GM21515 (cell line): ENCODE results near the gene GRM5.
"Not testable (repeated sequence)": the region's sequence is repeated elsewhere in the genome, so short reads cannot be mapped to it uniquely, and the experiment has no call there.

Experiments used
- ATAC-seq: cut with Tn5 transposase; IDR thresholded peaks from one replicate; pipeline ENCODE4 v1.9.1; 2021; ENCODE audit not compliant: unreplicated experiment

Gene GRM5

DNA sequence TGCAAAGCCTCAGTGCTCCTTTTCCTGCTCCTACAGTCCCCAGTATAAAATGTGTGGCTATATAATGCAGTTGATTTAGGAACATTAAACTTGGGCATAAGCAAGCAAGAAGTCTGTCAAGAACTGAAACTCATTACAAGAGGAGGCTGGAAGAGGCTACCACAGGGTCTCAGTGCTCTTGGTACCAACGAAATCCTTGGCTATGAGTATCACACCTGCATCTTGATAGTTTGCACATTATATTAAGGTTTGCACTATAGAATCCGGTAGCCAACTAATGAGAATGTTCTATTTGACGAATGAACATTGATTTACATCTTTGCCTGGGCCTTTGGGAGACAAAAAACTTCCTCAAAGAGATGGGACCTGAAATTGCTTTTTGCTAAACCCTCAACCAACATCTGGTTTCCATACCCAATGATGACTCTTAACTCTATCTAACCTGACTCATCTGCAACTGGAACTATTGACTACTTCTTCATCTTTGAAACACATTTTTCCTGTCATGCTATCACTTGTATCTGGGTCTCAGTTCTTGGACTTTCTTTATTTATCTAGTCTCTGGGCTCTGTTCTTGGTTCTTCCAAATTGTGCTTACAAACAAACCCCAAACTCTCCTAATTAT, 521.0 kb downstream of the GRM5 start:
- ATAC-seq, result peak; percentile 29

GRCh38 chr11:88543902-88544655, 521.7 kb downstream of the GRM5 start:
- ATAC-seq, result peak; percentile 99

GRCh38 chr11:88541006-88541405, 524.8 kb downstream of the GRM5 start:
- ATAC-seq, result no peak

GRCh38 chr11:88538098-88538497, 527.7 kb downstream of the GRM5 start:
- ATAC-seq, result no peak

GRCh38 chr11:88537613-88538012, 528.2 kb downstream of the GRM5 start:
- no peak for ATAC-seq

DNA sequence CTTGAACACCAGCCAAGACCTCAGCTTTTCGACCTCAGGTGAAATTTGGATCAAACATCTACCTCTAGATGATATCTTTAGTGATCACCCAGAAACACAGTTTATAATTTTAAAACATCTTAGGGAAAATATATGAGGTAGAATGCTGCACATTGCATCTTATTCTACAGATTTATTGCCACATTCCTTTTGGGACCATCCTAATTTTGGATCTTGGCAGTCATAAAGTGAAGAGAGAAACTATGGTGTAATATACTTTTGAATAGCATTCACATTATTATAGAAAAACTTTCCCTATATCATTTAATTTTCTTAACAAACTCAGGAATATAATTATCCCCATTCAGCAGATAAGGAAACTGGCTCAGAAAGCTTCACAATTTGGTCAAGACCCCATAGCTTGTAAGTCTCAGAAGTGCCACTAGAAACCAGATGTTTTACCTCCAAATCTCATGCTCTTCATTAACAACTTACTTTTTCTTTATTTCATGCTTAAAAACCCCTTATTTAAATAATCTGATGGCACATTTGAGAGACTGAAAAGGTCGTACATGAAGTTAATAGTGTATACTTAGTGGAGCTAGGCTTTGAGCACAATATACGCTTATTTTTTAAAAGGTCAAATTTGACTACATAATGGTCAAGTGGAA, 529.0 kb downstream of the GRM5 start:
- ATAC-seq, result no peak

DNA sequence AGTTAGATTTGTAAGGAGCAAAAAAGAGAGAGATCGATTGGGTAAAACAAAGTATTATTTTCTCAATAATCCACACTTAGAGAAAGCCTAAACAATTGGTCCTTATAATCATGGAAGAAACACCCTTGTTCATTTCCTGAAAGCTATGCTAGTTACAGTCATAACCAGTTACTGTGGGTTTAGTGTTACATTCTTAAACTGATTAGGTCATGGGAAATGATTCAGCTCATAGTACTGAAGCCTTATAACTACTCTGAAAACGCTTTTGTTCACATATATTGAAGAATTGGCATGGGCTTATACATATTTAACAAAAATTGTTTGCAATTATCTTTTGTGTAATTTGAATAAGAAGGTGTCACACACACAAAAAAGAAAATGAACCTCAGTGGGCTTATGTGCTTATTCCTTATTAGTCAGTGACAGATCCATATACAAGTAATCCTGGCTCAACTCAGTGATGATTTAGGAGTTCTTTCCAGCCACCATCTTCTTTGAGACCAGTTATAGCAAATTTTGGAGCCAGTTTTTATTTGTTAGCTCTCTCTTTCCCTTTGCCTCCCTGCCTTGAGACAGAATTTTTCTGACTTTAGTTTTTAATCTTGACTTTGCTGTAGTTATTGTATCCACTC, 529.8 kb downstream of the GRM5 start:
- ATAC-seq, result peak; percentile 66

- ATAC-seq, result no peak
Observed at GRCh38 chr11:88535266-88535665, 530.5 kb downstream of the GRM5 start.

DNA sequence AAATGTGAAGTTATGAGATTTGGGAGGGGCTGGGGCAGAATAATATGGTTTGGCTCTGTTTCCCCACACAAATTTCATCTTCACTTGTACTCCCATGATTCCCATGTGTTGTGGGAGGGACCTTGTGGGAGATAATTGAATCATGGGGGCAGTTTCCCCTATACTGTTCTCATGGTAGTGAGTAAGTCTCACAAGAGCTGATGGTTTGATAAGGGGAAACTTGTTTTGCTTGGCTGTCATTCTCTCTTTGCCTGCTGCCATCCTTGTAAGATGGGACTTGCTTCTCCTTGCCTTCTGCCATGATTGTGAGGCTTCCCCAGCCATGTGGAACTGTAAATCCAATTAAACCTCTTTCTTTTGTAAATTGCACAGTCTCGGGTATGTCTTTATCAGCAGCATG, 531.1 kb downstream of the GRM5 start:
- ATAC-seq, result not testable (repeated sequence)

- no peak for ATAC-seq
Observed at GRCh38 chr11:88534185-88534584, 531.6 kb downstream of the GRM5 start.

- ATAC-seq, result no peak
Observed at GRCh38 chr11:88533001-88533400, 532.8 kb downstream of the GRM5 start.

GRCh38 chr11:88531831-88532230, 534.0 kb downstream of the GRM5 start:
- no peak for ATAC-seq

DNA sequence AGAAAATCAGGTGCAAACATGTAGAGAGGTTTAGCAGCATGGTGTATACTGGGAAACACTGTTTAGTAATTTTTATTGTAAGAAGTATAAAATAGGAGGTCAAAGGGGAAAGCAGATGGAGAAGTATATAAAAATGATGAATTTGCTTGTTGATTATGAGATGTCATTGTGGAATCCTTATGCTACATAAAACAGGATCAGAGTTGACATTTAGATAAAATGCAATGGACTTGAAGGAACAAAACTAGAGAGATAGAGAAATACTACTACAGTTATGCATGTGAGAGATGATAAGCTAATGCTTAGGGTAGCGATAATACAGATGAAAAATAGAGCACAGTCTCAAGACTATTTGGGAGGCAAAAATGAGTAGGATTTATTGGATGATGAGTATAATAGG, 536.4 kb downstream of the GRM5 start:
- ATAC-seq, result no peak

GRCh38 chr11:88523386-88524071, 542.3 kb downstream of the GRM5 start:
- no peak for ATAC-seq

GRCh38 chr11:88522624-88523385, 543.0 kb downstream of the GRM5 start:
- no peak for ATAC-seq

- no peak for ATAC-seq
Observed at GRCh38 chr11:88521799-88522201, 544.0 kb downstream of the GRM5 start.

GRCh38 chr11:88521399-88521798, 544.4 kb downstream of the GRM5 start:
- ATAC-seq, result no peak

- ATAC-seq, result no peak
Observed at GRCh38 chr11:88520391-88520790, 545.4 kb downstream of the GRM5 start.

- no peak for ATAC-seq
Observed at GRCh38 chr11:88515002-88515401, 550.8 kb downstream of the GRM5 start.

DNA sequence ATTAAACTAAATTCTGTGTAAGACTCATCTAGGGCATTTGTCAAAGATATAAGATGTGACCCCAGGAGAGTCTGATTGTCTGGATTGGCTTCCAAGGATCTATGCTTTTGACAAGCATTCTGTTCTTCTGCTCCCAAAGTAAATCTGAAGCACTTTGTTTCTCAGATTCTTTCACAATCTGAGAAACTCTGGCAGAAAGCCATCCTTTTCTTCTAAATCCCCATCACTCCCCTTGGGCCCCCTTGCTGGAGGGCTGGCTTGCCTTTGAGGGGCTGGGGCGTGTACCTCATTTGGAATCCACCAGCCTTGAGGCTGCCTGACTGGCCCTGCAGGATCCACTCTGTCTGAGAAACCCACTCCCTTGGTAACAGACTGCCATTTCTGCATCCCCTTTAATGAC, 554.8 kb downstream of the GRM5 start:
- no peak for ATAC-seq
